ENCODE data around the gene CHERP. TPM values are rescaled to one million over a fixed set of nuclear protein-coding genes. Genes with fewer than 3 reads are reported as not detected.

CHERP gene
- total RNA-seq, 1 donor from 2014 or later, result 78.4 TPM

GRCh38 chr19:16520986-16521624 is 21.1 kb downstream of the CHERP start:
- no peak overlapping the region for H3K27ac Mint-ChIP-seq
- no peak overlapping the region for H3K4me3 Mint-ChIP-seq
- no peaks in the 10 kb centered on the region for H3K27me3 Mint-ChIP-seq (ENCODE audit: low read depth)

GRCh38 chr19:16520074-16520973 is 21.9 kb downstream of the CHERP start:
- no peak for TF ChIP-seq CTCF (IDR thresholded peaks at IDR 0.05; ENCODE audit: unreplicated experiment)
- Mint-ChIP-seq H3K36me3 (peaks cover 33% of the 10 kb centered on the region), H3K4me3 (no peak overlapping the region), H3K27ac (no peak overlapping the region), H3K4me1 (no peaks in the 10 kb centered on the region), H3K27me3 (ENCODE audit: low read depth) (no peaks in the 10 kb centered on the region), H3K9me3 (no peaks in the 10 kb centered on the region)
- no peak for DNase-seq (ENCODE audit: low spot score in 2 of 2, unreplicated experiment in 2 of 2)

More at GRCh38 chr19:16520986-16521624, 21.1 kb downstream of the CHERP start:
- Mint-ChIP-seq H3K36me3 (peaks cover 33% of the 10 kb centered on the region), H3K4me1 (no peaks in the 10 kb centered on the region), H3K9me3 (no peaks in the 10 kb centered on the region)
- DNase-seq (ENCODE audit: low spot score in 2 of 2, unreplicated experiment in 2 of 2), result no peak
- no peak for TF ChIP-seq CTCF (IDR thresholded peaks at IDR 0.05; ENCODE audit: unreplicated experiment)

GRCh38 chr19:16519230-16519687 is 23.0 kb downstream of the CHERP start:
- no peak overlapping the region for H3K27ac Mint-ChIP-seq
- H3K9me3 Mint-ChIP-seq, result no peaks in the 10 kb centered on the region
- no peaks in the 10 kb centered on the region for H3K4me1 Mint-ChIP-seq
- H3K27me3 Mint-ChIP-seq (ENCODE audit: low read depth), result no peaks in the 10 kb centered on the region
- H3K36me3 Mint-ChIP-seq, result peaks cover 33% of the 10 kb centered on the region
- no peak for TF ChIP-seq CTCF (IDR thresholded peaks at IDR 0.05; ENCODE audit: unreplicated experiment)
- DNase-seq (ENCODE audit: low spot score in 2 of 2, unreplicated experiment in 2 of 2), result no peak
- no peak overlapping the region for H3K4me3 Mint-ChIP-seq

- peaks cover 33% of the 10 kb centered on the region for H3K36me3 Mint-ChIP-seq
- peak overlapping the region; percentile 30 for H3K27ac Mint-ChIP-seq
- H3K27me3 Mint-ChIP-seq (ENCODE audit: low read depth), result no peaks in the 10 kb centered on the region
- no peak overlapping the region for H3K4me3 Mint-ChIP-seq
- no peak for DNase-seq (ENCODE audit: low spot score in 2 of 2, unreplicated experiment in 2 of 2)
- H3K9me3 Mint-ChIP-seq, result no peaks in the 10 kb centered on the region
- H3K4me1 Mint-ChIP-seq, result no peaks in the 10 kb centered on the region
- TF ChIP-seq CTCF (IDR thresholded peaks at IDR 0.05; ENCODE audit: unreplicated experiment), result no peak
These were observed 23.6 kb downstream of the CHERP start for GRCh38 chr19:16518483-16519229.

- no peak for DNase-seq (ENCODE audit: low spot score in 2 of 2, unreplicated experiment in 2 of 2)
- H3K27ac Mint-ChIP-seq, result no peak overlapping the region
- H3K27me3 Mint-ChIP-seq (ENCODE audit: low read depth), result no peaks in the 10 kb centered on the region
- no peaks in the 10 kb centered on the region for H3K4me1 Mint-ChIP-seq
- H3K4me3 Mint-ChIP-seq, result no peak overlapping the region
- H3K36me3 Mint-ChIP-seq, result peaks cover 35% of the 10 kb centered on the region
- no peak for TF ChIP-seq CTCF (IDR thresholded peaks at IDR 0.05; ENCODE audit: unreplicated experiment)
- no peaks in the 10 kb centered on the region for H3K9me3 Mint-ChIP-seq
These were observed 24.2 kb downstream of the CHERP start for GRCh38 chr19:16518061-16518460.
